Measurements from ENCODE around the gene PRSS56. TPM values are rescaled to one million over a fixed set of nuclear protein-coding genes. Genes with fewer than 3 reads are reported as not detected.
"Not testable (repeated sequence)": the region's sequence is repeated elsewhere in the genome, so short reads cannot be mapped to it uniquely, and the experiment has no call there.

PRSS56 gene
- total RNA-seq, 1 experiment from 2014 or later: not detected

DNA sequence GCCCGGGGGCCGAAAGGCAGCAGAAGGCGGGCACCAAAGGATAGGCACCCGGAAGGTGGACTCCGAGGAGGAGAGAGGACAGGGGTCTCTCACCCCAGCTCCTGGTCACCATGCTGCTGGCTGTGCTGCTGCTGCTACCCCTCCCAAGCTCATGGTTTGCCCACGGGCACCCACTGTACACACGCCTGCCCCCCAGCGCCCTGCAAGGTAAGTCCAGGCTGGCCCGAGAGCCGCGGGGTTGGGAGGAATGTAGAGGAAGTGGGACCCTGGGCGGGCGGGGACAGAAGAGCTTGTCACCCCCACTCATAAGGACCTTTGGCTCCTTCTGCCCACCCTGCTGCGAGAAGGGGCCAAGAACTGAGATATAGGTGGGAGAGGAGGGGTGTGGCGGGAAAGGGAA lies 301 bp downstream of the PRSS56 start:
- in situ Hi-C loops (cut with HindIII; ENCODE audit: low pct_unique_long_range_greater_than_20kb, low sequenced_read_pairs): no loop called here
- DNase-seq (ENCODE audit: low read depth, low spot score): no peak

DNA sequence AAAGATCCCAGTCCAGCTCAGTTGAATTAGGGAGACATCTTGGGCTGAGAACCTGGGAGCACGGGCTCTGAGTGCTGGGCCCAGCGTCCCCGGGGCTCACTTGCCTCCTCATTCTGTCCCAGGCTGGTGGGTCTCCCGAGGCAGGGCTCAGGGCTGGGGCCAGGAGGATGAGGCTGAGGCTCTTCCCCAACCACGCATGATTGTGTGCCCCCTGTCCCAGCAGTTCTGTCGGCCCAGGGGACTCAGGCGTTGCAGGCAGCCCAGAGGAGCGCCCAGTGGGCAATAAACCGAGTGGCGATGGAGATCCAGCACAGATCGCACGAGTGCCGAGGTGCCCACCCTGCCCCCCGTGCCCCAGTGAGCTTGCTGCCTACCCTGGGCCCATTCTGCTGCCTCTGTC lies 910 bp downstream of the PRSS56 start:
- DNase-seq (ENCODE audit: low read depth, low spot score): no peak
- in situ Hi-C loops (cut with HindIII; ENCODE audit: low pct_unique_long_range_greater_than_20kb, low sequenced_read_pairs): no loop called here

DNA sequence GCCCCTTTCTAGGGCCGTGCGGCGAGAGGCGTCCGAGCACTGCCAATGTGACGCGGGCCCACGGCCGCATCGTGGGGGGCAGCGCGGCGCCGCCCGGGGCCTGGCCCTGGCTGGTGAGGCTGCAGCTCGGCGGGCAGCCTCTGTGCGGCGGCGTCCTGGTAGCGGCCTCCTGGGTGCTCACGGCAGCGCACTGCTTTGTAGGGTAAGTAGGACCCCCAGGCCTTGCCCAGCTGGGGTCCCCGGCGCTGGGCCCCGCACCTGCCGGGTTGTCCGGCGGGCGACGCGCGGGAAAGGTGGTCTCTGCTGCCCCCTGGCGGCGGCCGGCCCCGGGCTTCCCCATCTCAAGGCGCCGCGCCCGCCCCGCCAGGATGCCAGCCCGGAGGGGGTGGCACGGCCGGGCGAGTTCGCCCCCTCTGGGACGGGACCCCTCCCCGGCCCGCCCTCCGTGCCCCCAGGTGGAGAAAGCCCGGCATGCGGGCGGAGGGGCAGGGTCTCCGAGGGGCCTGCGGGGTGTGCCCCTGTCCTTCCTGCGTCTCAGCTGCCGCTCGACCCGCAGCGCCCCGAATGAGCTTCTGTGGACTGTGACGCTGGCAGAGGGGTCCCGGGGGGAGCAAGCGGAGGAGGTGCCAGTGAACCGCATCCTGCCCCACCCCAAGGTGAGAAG lies 1.9 kb downstream of the PRSS56 start:
- DNase-seq (ENCODE audit: low read depth, low spot score): peak; percentile 32
- in situ Hi-C loops (cut with HindIII; ENCODE audit: low pct_unique_long_range_greater_than_20kb, low sequenced_read_pairs): no loop called here

DNA sequence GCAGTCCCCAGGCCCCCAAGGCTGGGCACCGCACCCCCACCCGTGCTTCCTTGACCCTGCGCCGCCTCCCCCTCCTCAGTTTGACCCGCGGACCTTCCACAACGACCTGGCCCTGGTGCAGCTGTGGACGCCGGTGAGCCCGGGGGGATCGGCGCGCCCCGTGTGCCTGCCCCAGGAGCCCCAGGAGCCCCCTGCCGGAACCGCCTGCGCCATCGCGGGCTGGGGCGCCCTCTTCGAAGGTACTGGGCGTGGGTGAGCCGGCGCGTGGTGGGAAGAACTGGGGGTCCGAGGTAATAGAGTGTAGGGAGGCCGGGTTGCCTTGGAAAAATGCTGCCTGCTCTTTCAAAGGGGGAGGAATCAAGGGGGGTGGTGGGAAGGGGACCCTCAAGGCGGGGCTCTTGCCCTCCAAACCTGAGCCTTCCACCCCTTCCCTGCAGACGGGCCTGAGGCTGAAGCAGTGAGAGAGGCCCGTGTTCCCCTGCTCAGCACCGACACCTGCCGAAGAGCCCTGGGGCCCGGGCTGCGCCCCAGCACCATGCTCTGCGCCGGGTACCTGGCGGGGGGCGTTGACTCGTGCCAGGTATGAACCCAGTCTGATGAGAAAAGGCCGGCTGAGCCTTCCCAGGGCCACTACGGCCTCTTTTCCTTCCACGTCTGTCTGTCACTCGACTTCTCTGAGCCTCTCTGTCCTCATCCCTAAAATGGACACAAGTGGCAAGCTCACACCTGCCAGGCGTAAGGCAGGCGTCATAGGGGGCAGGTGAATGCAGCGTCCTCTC lies 2.6 kb downstream of the PRSS56 start:
- DNase-seq (ENCODE audit: low read depth, low spot score): no peak
- in situ Hi-C loops (cut with HindIII; ENCODE audit: low pct_unique_long_range_greater_than_20kb, low sequenced_read_pairs): no loop called here

DNA sequence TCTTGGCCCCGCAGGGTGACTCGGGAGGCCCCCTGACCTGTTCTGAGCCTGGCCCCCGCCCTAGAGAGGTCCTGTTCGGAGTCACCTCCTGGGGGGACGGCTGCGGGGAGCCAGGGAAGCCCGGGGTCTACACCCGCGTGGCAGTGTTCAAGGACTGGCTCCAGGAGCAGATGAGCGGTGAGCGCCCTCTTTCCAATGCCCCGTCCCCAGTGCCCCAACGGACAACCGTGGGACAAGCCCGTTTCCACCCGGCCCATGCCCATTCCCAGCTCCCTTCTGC lies 3.2 kb downstream of the PRSS56 start:
- DNase-seq (ENCODE audit: low read depth, low spot score): no peak
- in situ Hi-C loops (cut with HindIII; ENCODE audit: low pct_unique_long_range_greater_than_20kb, low sequenced_read_pairs): no loop called here

DNA sequence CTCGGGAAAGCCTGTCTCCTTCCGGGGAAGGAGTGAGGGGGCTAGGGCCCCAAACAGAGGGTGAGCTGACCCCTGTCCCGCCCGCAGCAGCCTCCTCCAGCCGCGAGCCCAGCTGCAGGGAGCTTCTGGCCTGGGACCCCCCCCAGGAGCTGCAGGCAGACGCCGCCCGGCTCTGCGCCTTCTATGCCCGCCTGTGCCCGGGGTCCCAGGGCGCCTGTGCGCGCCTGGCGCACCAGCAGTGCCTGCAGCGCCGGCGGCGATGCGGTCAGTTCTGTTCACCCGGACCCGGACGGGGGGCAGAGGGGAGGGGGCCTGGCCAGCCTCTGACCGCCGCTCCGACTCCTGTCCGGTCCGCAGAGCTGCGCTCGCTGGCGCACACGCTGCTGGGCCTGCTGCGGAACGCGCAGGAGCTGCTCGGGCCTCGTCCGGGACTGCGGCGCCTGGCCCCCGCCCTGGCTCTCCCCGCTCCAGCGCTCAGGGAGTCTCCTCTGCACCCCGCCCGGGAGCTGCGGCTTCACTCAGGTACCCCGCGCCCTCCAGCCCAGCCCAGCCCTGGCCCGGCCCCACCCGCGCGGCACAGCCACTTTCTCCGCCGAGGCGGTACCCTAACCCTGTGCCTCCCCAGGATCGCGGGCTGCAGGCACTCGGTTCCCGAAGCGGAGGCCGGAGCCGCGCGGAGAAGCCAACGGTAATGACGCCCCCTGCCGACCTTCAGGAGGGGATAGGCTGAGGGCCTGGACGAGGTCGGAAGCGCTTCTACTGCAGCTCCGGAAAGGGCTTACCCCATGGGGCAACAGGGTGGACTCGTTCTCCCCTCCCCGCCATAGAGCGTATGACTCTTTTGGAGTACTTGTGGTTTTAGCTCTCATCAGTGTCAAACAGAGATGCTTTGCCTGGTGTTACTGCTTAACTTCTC lies 3.8 kb downstream of the PRSS56 start:
- DNase-seq (ENCODE audit: low read depth, low spot score): peak; percentile 30
- in situ Hi-C loops (cut with HindIII; ENCODE audit: low pct_unique_long_range_greater_than_20kb, low sequenced_read_pairs): no loop called here

DNA sequence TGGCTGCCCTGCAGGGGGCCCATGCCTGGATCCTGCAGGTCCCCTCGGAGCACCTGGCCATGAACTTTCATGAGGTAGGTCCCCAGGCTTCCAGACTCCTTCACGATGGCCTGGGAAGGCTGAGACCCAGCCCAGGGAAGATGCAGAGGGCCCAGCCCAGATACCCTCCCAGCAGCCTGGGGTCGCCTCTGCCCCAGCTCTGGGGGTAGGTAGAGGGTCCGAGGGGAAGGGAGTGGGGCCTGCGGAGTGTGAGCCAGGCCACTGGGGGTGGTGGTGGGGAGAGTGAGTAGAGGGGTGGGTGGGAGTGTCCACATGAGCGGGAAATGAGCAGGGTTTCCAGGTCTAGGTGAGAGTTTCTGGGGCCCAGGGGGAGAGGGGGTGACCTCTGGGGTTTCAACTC lies 4.6 kb downstream of the PRSS56 start:
- in situ Hi-C loops (cut with HindIII; ENCODE audit: low pct_unique_long_range_greater_than_20kb, low sequenced_read_pairs): no loop called here
- DNase-seq (ENCODE audit: low read depth, low spot score): no peak

DNA sequence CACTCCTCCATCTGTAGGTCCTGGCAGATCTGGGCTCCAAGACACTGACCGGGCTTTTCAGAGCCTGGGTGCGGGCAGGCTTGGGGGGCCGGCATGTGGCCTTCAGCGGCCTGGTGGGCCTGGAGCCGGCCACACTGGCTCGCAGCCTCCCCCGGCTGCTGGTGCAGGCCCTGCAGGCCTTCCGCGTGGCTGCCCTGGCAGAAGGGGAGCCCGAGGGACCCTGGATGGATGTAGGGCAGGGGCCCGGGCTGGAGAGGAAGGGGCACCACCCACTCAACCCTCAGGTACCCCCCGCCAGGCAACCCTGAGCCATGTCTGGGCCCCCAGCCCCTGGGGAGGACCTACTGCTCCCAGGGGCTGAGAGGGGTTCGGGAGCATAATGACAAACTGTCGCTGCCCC lies 5.0 kb downstream of the PRSS56 start:
- DNase-seq (ENCODE audit: low read depth, low spot score): no peak
- in situ Hi-C loops (cut with HindIII; ENCODE audit: low pct_unique_long_range_greater_than_20kb, low sequenced_read_pairs): no loop called here

DNA sequence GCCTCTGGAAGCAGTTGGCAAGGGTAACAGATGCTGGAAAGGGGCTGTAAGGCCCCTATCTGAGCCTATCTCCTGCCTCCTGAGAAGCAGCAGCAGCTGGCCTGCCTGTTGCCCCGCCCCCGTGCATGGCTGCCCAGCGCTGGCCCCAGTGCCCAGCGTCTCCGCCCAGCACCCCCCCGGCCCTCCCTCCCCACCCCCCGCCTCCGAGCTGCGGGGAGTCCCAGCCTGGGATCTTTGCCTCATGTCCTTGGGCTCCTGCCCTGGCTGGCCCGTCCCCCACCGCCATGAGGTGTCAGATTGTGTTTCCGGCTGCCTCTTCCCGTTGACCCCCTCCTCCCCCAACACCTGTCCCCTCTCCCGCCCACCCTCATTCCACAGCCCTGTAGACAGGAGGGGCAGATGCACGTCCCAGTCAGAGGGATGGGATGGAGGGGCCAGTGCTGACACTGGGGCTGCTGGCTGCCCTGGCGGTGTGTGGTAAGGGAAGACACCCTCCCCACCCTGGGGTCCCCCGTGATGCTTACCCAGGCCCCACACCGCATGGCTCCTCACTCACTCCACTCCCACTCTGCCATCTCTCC lies 5.7 kb downstream of the PRSS56 start, which contains the start of gene CHRND:
CHRND (plus strand) TSS at position 370 of the 581 bp plus-strand sequence; CDS start at position 426, 56 bp downstream.
- in situ Hi-C loops (cut with HindIII; ENCODE audit: low pct_unique_long_range_greater_than_20kb, low sequenced_read_pairs): no loop called here
- no peak for DNase-seq (ENCODE audit: low read depth, low spot score)

DNA sequence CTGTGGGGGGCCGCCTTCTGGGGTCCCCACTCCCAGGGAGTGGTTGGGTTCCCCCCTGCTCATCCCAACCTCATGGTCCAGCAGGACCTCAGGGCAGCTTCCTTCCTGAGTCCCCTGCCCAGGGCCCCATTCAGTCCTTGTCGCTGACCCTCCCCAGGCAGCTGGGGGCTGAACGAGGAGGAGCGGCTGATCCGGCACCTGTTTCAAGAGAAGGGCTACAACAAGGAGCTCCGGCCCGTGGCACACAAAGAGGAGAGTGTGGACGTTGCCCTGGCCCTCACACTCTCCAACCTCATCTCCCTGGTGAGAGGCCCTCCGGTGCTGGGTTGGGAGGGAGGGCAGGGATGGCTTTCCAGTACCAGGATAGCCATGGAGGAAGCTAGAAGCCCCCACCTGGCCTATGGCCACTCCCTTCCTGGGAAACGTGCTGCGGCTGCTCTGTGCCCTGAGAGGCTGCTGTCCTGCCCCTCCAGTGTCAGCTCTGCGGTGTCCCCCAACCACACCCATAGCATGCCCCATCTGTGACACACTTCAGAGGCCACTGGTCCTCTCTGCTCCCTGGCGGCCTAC lies 6.3 kb downstream of the PRSS56 start:
- in situ Hi-C loops (cut with HindIII; ENCODE audit: low pct_unique_long_range_greater_than_20kb, low sequenced_read_pairs): no loop called here

DNA sequence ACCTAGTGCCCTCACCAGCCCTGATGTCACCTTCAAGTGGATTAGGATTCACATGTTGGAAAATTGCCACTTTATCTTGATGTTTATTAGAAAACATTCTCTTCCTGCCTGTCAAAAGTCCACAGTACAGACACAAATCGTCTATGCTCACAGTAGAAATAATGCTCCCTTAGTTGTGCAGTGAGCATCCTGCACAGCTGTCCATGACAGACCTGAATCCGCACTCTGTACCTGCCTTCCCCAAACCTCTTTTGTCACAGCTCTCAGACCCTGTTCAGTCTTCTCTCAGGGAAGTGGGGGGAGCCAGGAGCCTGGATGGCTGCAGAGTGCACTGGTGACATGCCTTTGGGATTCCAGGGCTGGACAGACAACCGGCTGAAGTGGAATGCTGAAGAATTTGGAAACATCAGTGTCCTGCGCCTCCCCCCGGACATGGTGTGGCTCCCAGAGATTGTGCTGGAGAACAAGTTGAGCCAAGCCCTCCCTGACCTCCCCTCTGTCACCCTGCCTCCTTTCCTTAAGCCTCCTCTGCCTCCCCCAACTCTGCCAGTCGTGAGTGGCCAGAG lies 7.8 kb downstream of the PRSS56 start:
- in situ Hi-C loops (cut with HindIII; ENCODE audit: low pct_unique_long_range_greater_than_20kb, low sequenced_read_pairs): no loop called here
- no peak for DNase-seq (ENCODE audit: low read depth, low spot score)

More for the DNA sequence above, 6.3 kb downstream of the PRSS56 start:
- DNase-seq (ENCODE audit: low read depth, low spot score): no peak

DNA sequence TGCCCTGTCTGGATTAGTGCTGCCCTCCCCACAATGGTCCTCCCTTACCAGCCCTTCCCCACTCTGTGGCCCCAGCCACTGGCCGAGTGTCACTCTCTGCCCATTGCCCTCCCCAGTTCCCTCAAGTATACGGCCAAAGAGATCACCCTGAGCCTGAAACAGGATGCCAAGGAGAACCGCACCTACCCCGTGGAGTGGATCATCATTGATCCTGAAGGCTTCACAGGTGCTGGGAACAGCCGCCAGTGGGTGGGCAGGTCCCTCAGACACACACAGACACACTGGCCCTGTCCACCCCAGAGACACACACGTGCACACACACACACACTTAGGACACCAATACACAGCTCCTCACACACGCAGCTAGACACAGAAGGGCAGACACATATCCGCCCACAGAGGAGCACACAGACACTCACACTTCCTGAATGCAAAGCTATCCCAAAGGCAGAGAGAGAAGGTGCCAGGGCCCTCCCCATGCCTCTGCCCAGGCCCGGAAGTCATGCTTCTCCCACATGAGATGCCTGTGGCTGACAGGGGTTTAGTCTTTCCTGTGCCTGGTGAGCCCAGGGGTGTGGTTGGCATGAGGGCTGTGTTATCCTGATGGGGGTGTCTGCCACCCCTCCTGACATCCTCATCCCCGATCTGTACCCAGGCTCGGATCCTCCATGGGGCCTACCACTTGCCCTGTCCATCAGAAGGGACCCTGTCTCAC lies 8.7 kb downstream of the PRSS56 start:
- in situ Hi-C loops (cut with HindIII; ENCODE audit: low pct_unique_long_range_greater_than_20kb, low sequenced_read_pairs): no loop called here
- peak; percentile 51 for DNase-seq (ENCODE audit: low read depth, low spot score)

DNA sequence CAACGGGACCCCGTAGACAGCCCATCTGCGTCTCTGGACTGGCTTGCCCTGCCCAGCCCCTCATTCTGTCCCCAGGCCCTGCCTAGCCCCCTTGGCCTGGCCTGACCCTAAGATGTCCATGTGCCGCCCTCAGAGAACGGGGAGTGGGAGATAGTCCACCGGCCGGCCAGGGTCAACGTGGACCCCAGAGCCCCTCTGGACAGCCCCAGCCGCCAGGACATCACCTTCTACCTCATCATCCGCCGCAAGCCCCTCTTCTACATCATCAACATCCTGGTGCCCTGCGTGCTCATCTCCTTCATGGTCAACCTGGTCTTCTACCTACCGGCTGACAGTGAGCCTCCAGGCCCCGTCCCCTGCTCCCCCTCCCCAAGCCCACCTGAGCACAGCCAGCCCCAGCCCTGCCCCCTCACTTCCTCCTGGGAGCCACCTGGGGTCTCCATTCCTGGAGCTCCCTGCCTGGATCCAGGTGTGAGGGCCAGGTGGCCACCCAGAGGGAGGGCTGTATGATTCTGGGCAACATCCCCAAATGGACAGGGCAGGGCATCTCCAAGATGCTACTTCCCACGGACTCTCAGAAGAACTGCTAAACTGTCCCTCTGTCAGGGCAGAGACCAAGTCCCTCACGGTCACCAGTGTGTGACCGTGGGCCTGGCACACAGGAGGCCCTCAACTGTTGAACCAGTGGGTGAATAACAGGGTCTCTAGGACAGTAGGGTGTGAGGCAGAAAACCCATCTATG lies 9.8 kb downstream of the PRSS56 start:
- DNase-seq (ENCODE audit: low read depth, low spot score): no peak

DNA sequence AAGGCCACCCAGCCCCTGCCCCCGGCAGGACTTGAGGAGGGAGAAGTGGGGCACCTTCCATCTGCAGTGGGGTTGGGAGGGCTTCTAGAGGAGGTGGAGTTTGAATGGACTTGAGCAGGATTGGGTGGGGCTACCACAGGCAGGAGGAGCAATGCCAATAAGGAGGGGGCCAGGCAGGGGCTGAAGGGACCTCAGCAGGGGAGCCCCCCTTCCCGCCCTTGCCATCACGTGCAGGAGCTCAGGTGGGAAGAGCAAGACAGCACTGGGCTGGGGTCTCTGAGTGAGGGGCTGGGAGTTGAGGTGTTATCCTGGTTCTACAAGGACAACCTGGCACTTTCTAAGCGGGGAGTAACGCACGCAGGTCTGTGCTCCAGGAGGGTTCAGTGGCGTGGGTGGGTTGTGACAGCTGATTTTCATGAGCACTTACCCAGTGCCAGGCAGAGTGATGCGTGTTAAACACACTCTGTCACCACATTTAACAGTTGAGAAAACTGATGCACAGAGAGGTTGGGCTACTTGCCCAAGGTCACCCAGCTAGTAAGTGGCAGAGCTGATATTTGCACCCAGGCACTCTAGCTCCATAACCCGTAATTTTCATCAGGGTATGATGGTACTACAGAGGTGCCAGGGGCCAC lies 10.6 kb downstream of the PRSS56 start:
- no peak for DNase-seq (ENCODE audit: low read depth, low spot score)
- in situ Hi-C loops (cut with HindIII; ENCODE audit: low pct_unique_long_range_greater_than_20kb, low sequenced_read_pairs): no loop called here

More for the DNA sequence above, 9.8 kb downstream of the PRSS56 start:
- in situ Hi-C loops (cut with HindIII; ENCODE audit: low pct_unique_long_range_greater_than_20kb, low sequenced_read_pairs): no loop called here

DNA sequence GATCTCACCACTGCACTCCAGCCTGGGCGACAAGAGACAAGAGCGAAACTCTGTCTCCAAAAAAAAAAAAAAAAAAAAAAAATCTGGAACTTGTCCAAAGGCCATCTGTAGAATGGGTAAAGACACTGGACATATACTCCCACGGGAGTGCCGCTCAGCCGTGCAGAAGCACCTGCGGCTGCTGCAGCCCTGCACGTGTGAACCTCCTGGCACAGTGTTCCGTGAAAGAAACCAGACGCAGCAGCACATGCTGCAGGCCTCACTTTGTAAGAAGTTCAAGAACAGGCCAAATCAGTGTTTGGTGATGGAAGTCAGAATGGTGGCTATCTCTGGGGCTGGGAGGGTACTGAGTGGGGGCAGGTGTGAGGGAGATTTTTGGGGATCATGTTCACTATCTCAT lies 12.2 kb downstream of the PRSS56 start:
- in situ Hi-C loops (cut with HindIII; ENCODE audit: low pct_unique_long_range_greater_than_20kb, low sequenced_read_pairs): no loop called here
- no peak for DNase-seq (ENCODE audit: low read depth, low spot score)

DNA sequence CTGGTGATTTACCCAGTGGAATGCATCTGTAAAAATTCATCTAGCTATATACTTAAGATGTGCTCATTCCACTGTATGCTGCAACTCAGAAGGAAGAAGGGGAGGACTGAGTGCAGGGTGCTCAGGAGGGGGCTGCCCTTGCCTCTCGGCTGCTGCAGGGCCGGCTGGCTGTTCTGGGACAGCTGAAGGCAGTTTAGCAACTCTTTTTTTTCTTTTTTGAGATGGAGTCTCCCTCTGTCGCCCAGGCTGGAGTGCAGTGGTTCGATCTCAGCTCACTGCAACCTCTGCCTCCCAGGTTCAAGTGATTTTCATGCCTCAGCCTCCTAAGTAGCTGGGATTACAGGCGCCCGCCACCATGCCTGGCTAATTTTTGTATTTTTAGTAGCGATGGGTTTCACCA lies 12.6 kb downstream of the PRSS56 start:
- DNase-seq (ENCODE audit: low read depth, low spot score); in situ Hi-C loops (cut with HindIII; ENCODE audit: low pct_unique_long_range_greater_than_20kb, low sequenced_read_pairs): not testable (repeated sequence)
